GM19240 (cell line): ENCODE data around the gene MALRD1.

Experiments
- DNase-seq: peaks from one replicate; pipeline ENCODE4 v3.0.0; 2011; ENCODE audit warnings: low spot score; ENCODE audit not compliant: insufficient read length

Gene MALRD1

DNA sequence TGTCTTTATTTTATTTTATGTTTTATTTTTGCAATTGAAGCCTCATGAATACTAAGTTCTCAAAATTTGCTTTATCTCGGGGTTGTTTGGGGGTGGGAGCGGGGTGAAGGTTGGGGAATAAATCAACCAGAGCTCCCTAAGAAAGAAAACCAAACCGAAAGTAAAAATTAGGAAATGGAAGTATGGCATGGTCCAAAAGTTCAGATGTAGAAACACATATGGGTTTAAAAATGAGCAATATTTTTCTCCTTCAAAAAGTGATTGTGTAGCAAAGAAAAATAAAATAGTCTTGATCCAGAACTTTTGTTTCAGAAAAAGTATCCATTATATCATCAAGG, 590.3 kb downstream of the MALRD1 start:
- no peak for DNase-seq

DNA sequence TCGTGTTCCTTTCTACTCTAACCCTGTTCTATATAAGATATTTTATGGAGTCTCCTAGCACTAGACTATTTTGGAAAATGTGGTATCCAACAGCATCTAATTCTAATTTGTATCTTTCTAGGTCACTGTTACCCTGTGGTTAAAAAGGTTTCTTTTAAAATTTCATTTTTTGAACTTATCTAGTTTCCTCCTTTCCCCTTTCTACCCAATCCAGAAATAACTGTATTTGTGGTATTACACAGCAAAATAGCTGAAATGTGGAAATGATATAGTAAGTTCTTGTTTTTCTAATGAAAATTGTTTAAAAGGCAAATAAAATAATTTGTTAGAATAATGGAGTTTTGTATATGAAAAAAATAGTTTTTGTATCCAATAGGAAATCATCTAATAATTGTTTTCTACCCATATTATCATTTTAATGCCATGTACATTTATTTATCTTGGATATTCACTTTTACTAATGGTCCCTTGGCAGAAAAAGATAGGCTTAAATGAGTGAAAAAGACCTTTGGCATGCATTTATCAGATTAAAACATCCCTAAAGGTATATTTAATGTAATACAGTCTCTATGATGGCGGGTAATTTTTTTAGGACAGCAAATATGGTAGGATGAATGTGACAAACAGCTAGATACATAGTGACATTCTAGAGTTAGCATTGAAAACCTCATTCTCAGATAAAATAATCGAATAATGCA, 592.1 kb downstream of the MALRD1 start:
- no peak for DNase-seq

DNA sequence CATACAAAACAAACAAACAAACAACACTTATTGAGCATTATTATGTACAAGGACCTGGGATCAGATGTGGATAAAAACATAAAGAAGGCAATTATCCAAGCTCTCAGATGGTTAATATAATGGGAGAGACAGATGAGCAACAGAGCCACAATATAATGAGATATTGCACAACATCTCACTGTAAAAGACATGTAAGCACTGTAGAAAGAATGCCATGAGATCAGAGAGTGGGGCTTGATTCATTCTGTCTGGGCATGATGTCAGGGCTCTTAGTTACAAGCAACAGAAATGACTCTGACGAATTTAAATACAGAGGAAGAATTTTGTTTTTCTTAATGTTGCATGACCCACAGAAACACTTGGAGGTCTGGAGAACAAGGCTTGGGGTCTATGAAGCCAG, 602.9 kb downstream of the MALRD1 start:
- DNase-seq: no peak

DNA sequence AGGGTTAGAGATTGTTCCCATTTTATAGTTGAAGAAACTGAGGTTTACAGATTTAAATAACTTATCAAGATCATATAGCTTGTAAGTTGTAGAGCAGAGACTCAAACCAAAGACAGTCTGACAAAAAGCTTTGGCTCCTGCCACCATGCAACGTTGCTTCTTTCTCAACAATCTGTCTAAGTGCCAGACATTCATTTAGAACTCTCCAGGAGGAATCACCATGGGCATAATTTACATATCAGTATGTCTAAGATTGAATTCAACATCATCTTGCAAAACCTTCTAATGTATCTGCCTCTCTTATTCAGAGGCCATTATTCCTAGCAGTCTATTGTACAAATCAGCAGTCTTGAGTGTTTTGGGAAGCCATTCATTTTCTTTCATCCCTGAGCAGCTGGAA, 604.1 kb downstream of the MALRD1 start:
- no peak for DNase-seq

DNA sequence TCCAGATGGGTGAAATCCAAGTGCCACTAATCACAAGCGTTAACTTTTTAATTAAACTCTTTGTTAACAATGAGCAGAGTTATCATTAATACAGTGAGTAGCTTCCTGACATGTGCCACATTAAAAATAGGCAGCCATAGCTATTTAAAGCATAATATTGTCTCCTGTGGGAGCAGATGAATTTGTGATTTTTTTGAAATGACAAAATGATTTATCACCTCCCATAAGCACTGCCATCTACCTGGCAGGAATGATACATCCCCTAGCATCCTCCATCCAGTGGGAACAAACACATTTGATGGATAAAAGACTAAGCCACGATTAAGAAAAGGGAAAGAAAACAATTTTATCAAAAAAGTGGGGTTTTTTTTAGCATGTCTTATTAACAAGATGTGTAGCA, 605.3 kb downstream of the MALRD1 start:
- no peak for DNase-seq

DNA sequence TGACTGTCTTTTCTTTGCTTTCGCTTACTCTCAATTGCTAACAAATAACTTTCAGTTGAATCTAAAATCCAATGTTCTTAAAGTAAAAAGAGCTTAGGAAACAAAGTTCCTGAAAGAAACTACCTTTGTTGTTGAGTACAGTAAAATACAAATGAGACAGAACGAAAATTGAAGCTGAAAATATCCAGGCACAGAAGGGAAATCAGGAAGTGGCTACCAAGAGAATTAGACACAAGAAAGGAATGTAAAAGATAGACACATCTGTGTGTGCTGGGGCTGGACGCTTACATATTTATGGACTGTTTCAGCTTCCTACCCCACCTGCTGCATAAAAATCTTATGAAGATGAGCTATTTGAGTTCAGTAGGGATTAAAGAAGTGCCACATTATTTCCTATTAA, 606.0 kb downstream of the MALRD1 start:
- no peak for DNase-seq

DNA sequence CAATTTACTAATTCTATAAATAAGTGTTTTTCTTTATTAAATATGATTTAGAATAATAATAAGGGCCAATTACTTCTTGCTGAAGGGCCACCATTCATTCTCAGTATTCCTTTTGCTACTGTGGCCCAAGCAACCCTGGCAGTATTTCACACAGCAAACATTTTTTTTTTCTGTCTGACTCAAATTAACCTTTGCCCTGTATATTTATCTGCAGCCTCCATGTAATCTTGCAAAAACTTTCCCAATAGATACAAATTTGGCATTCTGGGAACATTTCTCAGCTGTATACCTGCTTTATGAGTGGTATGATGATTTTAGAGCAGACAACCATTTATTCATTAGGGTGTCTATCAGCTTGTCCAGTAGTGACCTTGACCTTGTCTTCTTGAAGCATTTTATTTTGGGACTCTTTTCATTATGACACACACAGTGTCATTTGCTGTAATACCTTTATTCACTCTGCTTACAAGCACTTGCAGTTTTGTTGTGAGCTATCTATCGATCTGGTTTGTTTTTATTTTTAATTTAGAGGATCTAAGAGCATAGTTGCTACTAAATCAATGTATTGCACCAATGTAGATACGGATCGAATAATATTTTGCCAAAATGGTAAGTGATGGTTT, 607.9 kb downstream of the MALRD1 start:
- DNase-seq: no peak

DNA sequence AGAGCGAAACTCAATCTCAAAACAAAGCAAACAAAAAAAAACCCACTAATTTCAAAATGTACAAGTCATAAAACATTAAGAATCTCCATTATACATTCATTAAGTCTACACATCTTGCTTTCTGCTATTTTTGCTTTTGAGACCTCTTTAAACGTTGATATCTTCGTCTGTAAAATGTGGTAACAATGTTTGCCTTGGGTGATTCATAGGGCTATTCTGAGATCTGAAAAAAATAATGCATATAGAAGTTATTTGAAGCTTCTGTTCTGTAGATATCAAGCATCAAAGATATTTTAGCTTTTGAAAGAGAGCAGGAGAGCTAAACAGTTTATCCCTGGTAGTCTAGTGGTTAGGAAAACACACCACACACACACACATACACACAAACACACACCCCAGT, 609.5 kb downstream of the MALRD1 start:
- no peak for DNase-seq

DNA sequence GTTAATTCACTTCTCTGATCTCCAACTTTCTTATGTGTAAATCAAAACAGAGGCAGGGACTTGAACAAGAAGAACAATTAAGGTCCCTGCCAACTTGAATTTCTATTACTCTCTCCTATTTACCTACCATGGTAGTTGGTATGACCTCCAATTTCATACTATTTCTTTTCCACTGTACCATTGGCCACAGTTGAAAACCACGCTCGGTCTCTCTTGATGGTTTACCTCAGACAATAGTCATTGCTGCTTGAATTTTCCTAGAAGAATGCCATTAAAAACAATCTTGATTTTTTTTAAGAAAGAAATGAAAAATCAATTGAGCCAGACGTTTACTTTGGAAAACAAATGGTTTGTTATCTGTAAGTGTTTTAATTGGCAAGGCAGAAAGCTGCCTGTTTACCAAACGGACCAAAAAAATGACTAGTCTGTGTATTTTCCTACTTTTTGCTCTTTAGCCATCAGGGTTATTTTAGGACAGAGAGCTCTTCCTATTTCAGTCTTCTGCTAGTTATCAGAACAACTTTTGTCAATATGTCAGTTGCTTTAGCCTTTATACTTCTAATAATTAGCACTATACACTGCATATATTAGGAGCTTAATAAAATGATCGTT, 610.1 kb downstream of the MALRD1 start:
- no peak for DNase-seq

DNA sequence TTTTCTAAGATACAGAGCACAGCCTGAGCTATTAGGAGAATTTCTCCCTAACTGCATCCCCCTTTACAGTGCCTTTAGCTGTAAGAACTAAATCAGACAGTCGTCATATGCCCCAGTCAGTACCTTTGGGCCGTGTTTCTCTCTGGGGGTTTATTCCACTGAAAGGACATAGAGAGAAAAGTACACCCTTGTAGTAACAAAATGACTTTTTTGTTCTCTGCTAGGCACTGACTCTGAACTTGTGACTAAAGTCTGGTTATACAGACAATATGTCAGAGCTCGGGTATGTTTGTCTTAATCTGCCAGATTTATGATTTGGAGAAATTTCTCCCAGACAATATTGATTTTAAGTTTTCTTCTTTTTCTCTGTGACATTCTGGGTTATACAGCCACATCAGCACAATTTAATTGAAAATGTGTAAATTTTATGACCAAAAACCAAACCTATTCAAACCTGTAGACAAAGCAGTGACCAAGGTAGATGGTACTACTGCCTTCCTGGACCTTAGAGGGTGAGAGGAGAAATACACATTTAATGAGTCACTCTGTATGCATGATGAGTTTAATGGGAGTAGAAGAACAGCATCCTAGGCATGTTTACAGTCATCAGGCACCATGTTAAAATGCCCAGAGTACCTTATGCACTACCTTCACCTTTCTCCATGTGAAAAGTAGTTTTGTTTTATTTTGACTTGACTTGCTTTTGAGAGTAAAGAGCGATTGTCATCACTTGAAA, 611.5 kb downstream of the MALRD1 start:
- no peak for DNase-seq

DNA sequence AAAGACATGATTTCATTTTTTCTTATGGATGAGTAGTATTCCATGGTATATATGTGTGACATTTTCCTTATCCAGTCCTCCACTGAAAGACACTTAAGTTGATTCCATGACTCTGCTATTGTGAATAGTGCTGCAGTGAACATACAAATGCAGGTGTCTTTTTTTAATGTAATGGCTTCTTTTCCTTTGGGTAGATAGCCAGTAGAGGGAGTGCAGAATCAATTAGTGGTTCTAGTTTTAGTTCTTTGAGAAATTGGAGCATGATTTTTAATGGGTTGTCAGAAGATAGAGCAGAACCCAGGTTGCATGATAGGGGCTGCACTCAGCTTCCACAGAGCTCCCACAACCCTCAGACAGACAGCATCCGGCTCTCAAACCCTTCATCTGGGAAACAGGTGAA, 614.7 kb downstream of the MALRD1 start:
- DNase-seq: no peak

DNA sequence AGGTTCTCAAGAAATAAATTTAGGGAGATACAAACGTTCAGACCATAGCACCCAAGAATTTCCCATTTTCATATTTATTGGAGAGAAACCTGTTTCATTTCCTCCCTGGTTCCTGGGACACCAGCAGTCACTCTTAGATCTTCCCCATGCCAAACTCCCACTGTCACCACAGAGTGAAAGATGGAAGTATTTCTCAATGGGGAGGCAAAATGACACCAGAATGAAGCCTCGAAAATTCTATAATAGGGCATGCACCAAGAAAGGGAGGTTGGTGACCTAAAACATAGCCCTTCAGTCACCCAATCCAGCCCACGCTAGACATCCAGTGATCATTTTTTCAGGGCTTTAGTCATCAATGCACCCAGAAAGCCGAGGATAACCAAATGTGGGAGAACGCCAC, 619.5 kb downstream of the MALRD1 start:
- DNase-seq: no peak

DNA sequence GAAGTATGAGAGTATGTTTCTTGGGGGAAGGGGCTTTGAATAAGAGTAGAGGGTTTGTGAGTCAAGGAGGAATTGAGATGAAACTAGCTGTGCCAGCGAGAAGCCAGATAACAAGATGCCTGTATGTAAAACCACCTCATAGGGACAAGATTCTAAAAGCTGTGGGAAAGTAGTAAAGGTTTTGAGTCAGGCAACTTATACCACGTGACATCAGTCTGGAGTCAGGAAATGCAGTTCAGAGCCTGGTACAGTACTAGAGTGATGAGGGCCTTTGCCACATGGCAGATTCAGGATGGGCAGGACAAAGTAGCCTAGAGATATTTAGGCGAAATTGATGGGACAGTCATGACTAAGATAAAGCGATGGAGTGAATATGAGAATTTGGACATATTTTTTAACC, 627.5 kb downstream of the MALRD1 start:
- no peak for DNase-seq

DNA sequence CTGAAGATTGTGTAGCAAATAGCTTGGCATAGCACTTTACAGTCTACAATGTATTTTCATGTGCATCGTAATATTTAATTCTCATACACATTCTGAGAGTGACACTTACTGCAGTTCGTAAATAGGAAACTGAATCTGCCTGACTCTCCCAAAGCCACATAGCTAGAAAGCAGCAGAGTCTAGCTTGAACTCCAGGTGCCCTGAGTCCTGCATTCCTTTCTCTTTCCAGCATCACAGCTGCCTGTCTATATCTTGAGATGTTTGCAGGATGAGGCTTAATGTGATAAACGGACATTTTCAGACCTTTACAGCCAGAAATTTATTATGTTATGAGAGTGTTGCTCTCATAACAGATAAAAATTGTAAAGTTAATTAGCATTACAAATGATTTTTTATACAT, 634.8 kb downstream of the MALRD1 start:
- no peak for DNase-seq

DNA sequence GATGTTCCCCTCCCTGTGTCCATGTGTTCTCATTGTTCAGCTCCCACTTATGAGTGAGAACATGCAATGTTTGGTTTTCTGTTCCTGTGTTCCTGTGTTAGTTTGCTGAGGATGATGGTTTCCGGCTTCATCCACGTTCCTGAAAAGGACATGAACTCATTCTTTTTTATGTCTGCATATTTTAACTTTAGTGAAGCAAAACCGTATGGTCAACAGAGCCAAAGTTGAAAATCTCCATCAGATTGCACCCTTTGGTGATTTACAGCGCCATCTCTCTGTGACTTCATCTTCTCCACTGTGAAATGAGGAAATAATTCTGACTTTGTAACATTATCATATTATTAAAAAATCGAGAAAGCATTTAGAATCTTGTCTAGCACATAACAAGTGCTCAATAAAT, 635.4 kb downstream of the MALRD1 start:
- no peak for DNase-seq

DNA sequence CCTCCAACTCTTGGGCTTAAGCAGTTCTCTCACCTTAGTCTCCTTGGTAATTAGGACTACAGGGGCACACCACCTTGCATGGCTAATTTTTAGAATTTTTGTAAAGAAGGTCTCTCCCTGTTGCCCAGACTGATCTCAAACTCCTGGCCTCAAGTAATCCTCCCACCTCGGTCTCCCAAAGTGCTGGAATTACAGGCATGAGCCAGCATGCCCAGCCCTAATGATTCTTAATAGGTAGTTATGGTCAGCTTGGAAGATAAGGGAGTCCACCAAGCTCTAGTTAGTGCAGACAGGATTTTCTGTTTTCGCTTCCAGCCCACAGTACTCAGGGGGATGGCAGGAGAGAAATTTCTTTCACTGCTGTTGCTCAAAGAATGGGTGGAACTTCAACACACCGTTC, 639.7 kb downstream of the MALRD1 start:
- DNase-seq: no peak

DNA sequence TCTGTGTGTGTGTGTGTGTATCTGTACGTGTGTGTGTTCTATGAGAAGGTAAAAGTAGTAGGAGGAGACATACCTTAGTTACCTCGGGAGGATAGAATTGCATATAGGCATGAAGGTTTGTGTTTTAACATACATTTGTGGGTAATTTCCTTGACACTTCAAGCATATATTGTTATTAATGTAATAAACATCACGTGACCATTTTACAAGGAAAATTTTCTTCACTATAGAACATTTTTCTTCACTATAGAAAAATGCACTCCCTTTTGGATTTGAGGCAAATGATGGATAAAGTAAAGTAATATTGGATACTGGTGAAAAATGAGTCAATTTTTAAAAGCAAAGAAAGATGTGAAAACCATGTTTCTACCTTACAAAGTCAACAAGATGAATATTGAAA, 640.6 kb downstream of the MALRD1 start:
- no peak for DNase-seq

DNA sequence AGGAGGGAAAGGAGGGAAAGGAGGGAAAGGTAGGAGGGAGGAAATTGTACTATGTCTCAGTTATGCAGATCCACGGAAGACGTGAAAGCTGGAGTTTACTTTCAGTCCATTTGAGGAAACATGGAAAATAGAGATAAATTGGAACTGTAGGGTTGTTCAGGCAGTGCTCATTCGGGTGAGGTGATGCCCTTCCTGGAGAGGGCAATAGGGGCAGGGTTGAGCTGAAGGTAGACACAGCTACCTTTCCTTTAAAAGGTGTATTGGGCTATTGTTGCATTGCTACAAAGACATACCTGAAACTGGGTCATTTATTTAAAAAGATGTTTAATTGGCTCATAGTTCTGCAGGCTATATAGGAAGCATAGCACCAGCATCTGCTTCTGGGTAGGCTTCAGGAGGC, 650.7 kb downstream of the MALRD1 start:
- no peak for DNase-seq

DNA sequence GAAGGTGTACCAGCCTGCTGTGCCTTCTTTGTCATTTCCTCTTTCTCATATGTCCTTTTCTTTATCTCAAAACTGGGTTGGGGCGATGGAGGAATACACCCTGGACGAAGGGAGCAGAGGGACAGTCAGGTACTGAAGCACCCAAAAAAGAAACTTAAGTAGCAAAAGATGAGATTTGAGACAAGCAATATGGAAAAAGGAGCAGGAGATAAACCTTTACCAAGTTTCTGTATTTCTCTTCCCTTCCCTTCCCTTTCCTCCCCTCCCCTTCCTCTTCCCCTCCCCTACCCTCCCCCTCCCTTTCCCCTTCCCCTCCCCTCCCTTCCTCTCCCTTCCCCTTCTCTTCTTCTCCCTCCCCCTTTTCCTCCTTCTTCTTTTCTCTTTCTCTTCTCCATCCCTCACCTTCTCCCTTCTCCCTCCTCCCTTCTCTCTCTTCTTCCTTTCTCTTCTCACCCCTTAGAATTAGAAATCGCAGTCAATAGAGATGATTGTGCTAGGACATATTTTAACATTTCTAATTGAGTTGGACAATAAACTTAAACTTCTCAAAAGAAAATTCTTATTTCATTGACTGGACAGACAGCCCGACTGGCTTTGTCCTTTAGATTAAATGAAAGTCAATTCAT, 652.9 kb downstream of the MALRD1 start:
- no peak for DNase-seq

DNA sequence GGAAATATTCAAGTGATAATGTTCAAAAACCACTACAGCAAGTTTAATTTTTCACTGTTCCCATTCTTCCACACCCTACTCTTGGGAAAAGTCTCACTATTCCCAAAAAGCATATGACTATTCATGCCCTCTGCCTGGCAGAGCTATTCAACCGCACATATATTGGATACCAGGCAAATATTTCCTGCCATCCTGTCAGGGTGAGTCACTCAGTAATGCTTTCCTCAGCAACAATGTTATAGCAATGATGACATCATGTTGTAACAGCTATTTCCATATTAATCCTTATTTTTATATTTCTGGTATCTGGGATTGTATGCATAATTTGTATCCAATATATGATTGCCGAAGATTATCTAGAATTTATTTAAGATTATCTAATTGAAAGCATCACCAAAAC, 653.6 kb downstream of the MALRD1 start:
- no peak for DNase-seq

DNA sequence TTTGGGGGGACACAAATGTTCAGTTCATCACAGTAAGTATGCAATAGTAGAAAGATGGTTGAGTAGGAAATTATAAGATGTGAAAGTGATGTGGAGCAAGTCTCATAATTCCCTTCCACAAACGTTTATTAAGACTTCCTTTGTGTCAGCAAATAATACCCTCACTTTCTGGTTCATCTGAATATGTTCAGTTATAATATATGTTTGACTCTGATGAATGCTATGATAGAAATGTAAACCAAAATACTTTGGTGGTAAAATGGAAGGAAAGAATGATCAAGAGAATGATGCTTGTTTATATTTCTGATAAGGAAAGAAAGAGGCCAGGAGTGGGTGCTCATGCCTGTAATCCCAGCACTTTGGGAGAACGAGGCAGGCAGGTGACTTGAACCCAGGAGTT, 655.9 kb downstream of the MALRD1 start:
- DNase-seq: no peak

DNA sequence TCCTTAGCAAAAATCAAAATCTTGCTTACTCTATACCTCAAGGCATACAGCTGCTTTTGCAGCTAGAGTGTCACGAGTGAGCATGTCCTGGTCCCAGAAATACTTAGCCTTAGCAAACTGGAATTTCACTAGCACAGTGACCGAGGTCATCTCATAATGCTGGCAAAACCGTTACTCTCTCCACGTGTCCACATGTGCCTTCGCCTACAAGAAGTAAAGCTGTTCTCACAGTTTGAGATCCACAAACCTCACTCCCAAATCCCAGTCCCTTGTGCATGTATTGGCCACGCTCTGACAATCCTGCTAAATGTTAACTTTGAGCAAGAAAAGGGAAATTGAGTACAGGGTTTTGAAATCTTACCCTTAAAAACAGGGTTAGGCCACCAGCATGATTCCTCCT, 656.6 kb downstream of the MALRD1 start:
- DNase-seq: no peak
